Tibial artery (tissue), 4 donors: Measurements from ENCODE around the gene TDRD12.

Experiments
- DNase-seq, 2 donors: peaks; one replicate each; pipeline ENCODE4 v3.0.0-alpha.2; 2019
- H3K27ac ChIP-seq, 2 donors: fragments of 200-600 bp; sonication (generic) in 1 of 2; 1 replicate in 1 of 2; 2 replicates in 1 of 2; pipeline ENCODE4 v1.5.1; 2018 to 2019; ENCODE audit warnings: mild to moderate bottlenecking in 1 of 2
- H3K27me3 ChIP-seq, 2 donors: fragments of 200-600 bp; sonication (generic) in 1 of 2; one replicate each; pipeline versions ENCODE4 v1.5.1 to v1.6.0; 2016 to 2019
- H3K36me3 ChIP-seq, 3 donors: fragments of 200-600 bp; sonication (generic) in 2 of 3; one replicate each; pipeline ENCODE4 v1.5.1; 2016 to 2019; ENCODE audit warnings: mild to moderate bottlenecking in 2 of 3
- H3K4me1 ChIP-seq, 4 donors: fragments of 200-600 bp; sonication (generic) in 2 of 4; 1 replicate in 3 of 4; 2 replicates in 1 of 4; pipeline ENCODE4 v1.5.1; 2016 to 2019
- H3K4me3 ChIP-seq, 2 donors: fragments of 200-600 bp; sonication (generic) in 1 of 2; 1 replicate in 1 of 2; 2 replicates in 1 of 2; pipeline ENCODE4 v1.5.1; 2018 to 2019; ENCODE audit warnings: mild to moderate bottlenecking in 2 of 2
- H3K9me3 ChIP-seq, 3 donors: fragments of 200-600 bp; sonication (generic) in 1 of 3; one replicate each; pipeline ENCODE4 v1.5.1; 2016 to 2019
- intact Hi-C: fragments of 100-400 bp; cut with DNase I; formaldehyde crosslinking; loops from one replicate; pipeline ENCODE4 v1.15.0; 2023; ENCODE audit warnings: low total_unique reads
- TF ChIP-seq, protein P1 (sequence below), 2 experiments: fragments of 200-600 bp in 1 of 2; fragments of 450-650 bp in 1 of 2; IDR thresholded peaks; one replicate each; pipeline ENCODE4 v1.5.1; 2017 to 2019; ENCODE audit warnings: antibody characterized with exemption in 2 of 2, mild to moderate bottlenecking in 1 of 2, moderate library complexity in 1 of 2

The TDRD12 gene

GRCh38 chr19:32858155-32858554 is 138.6 kb downstream of the TDRD12 start:
- H3K27me3 ChIP-seq: no peaks in the 10 kb centered on the region
- TF ChIP-seq, protein P1, sequence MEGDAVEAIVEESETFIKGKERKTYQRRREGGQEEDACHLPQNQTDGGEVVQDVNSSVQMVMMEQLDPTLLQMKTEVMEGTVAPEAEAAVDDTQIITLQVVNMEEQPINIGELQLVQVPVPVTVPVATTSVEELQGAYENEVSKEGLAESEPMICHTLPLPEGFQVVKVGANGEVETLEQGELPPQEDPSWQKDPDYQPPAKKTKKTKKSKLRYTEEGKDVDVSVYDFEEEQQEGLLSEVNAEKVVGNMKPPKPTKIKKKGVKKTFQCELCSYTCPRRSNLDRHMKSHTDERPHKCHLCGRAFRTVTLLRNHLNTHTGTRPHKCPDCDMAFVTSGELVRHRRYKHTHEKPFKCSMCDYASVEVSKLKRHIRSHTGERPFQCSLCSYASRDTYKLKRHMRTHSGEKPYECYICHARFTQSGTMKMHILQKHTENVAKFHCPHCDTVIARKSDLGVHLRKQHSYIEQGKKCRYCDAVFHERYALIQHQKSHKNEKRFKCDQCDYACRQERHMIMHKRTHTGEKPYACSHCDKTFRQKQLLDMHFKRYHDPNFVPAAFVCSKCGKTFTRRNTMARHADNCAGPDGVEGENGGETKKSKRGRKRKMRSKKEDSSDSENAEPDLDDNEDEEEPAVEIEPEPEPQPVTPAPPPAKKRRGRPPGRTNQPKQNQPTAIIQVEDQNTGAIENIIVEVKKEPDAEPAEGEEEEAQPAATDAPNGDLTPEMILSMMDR (IDR thresholded peaks at IDR 0.05): no peak
- H3K4me1 ChIP-seq: no peaks in the 10 kb centered on the region
- no peaks in the 10 kb centered on the region for H3K36me3 ChIP-seq
- intact Hi-C loops: no loop called here
- H3K27ac ChIP-seq: no peak overlapping the region
- no peak overlapping the region for H3K4me3 ChIP-seq
- peak in 1 of 2 donors; percentile 57 for DNase-seq
- no peaks in the 10 kb centered on the region for H3K9me3 ChIP-seq

- intact Hi-C loops: no loop called here
- DNase-seq: peak in 1 of 2 donors; percentile 3
- H3K27me3 ChIP-seq: no peaks in the 10 kb centered on the region
- TF ChIP-seq, protein P1 (IDR thresholded peaks at IDR 0.05): no peak
- H3K4me1 ChIP-seq: no peaks in the 10 kb centered on the region
- no peaks in the 10 kb centered on the region for H3K9me3 ChIP-seq
- H3K27ac ChIP-seq: no peak overlapping the region
- H3K36me3 ChIP-seq: no peaks in the 10 kb centered on the region
- H3K4me3 ChIP-seq: no peak overlapping the region
Observed at GRCh38 chr19:32858559-32858958, 139.0 kb downstream of the TDRD12 start.

- no peak overlapping the region for H3K4me3 ChIP-seq
- no peaks in the 10 kb centered on the region for H3K9me3 ChIP-seq
- intact Hi-C loops: no loop called here
- TF ChIP-seq, protein P1 (IDR thresholded peaks at IDR 0.05): no peak
- H3K4me1 ChIP-seq: no peaks in the 10 kb centered on the region
- H3K27me3 ChIP-seq: no peaks in the 10 kb centered on the region
- DNase-seq: peak in 1 of 2 donors; percentile 57
- no peak overlapping the region for H3K27ac ChIP-seq
- no peaks in the 10 kb centered on the region for H3K36me3 ChIP-seq
Observed at GRCh38 chr19:32859591-32859990, 140.0 kb downstream of the TDRD12 start.

DNA sequence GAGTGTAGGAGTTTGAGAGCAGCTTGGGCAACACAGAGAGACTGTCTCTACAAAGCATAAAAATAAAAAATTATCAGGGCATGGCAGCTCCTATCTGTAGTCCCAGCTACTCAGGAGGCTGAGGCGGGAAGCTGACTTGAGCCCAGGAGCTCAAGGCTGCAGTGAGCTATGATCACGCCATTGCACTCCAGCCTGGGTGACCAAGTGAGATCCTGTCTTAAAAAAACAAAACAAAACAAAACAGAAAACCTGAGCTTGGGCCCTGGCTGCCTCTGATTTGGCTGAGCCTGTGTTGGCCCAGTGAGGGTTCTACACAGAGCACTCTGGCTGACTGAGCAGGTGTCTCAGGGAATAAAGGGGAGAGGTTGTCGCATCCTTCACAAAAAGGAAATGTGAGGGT is 142.0 kb downstream of the TDRD12 start:
- Histone ChIP-seq H3K9me3 (no peaks in the 10 kb centered on the region), H3K27me3 (no peaks in the 10 kb centered on the region), H3K4me1 (no peaks in the 10 kb centered on the region), H3K27ac (no peak overlapping the region), H3K36me3 (no peaks in the 10 kb centered on the region), H3K4me3 (no peak overlapping the region)
- intact Hi-C loops: no loop called here
- TF ChIP-seq, protein P1 (IDR thresholded peaks at IDR 0.05): no peak
- peak in 1 of 2 donors; percentile 16 for DNase-seq

DNA sequence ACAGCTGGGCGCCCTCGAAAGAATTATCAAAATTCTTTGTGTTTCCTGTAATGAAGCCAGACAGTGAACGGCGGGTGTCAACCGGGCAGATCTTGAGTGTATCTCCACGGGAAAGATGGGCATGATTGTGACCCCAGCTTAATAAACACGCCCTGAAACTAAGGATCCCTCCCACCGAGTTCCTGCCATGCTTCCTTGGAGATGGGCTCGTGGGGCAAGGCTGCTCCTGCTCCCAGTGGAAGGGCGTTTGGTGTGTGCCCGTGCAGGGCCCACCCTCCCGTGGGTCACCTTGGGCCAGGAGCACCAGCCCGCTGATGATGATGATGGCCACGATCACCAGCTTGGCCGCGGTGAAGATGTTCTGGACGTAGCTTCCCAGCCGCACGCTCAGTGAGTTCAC is 142.6 kb downstream of the TDRD12 start:
- Histone ChIP-seq H3K27ac (no peak overlapping the region), H3K9me3 (no peaks in the 10 kb centered on the region), H3K4me1 (no peaks in the 10 kb centered on the region), H3K27me3 (no peaks in the 10 kb centered on the region), H3K36me3 (no peaks in the 10 kb centered on the region), H3K4me3 (no peak overlapping the region)
- TF ChIP-seq, protein P1 (IDR thresholded peaks at IDR 0.05): no peak
- intact Hi-C loops: no loop called here
- DNase-seq: peak in 1 of 2 donors; percentile 32

DNA sequence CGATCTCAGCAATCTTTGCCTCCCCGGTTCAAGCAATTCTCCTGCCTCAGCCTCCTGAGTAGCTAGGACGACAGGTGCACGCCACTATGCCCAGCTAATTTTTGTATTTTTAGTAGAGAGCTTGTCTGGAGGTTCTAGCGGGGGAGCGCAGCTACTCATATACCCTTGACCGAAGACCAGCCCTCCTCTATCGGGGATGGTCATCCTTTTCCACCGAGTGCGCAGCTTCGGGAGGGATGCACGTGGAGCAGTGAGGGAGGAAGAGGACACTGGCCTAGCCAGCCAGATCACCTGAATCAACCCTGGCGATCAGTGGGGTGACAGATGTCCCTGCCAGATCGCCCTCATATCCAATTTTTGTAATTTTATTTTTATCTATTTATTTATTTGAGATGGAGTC is 143.2 kb downstream of the TDRD12 start:
- H3K36me3 ChIP-seq: no peaks in the 10 kb centered on the region
- H3K27ac ChIP-seq: no peak overlapping the region
- no peaks in the 10 kb centered on the region for H3K9me3 ChIP-seq
- intact Hi-C loops: no loop called here
- H3K27me3 ChIP-seq: no peaks in the 10 kb centered on the region
- H3K4me1 ChIP-seq: no peaks in the 10 kb centered on the region
- H3K4me3 ChIP-seq: no peak overlapping the region
- DNase-seq: peak in 1 of 2 donors; percentile 27
- TF ChIP-seq, protein P1 (IDR thresholded peaks at IDR 0.05): no peak
